Measurements from ENCODE around the gene POLN.
"Not testable (repeated sequence)": the region's sequence is repeated elsewhere in the genome, so short reads cannot be mapped to it uniquely, and the experiment has no call there.

POLN gene

GRCh38 chr4:2041239-2042130, 200.4 kb downstream of the POLN start:
- DNase-seq (ENCODE audit: low read depth): peak; percentile 84

DNA sequence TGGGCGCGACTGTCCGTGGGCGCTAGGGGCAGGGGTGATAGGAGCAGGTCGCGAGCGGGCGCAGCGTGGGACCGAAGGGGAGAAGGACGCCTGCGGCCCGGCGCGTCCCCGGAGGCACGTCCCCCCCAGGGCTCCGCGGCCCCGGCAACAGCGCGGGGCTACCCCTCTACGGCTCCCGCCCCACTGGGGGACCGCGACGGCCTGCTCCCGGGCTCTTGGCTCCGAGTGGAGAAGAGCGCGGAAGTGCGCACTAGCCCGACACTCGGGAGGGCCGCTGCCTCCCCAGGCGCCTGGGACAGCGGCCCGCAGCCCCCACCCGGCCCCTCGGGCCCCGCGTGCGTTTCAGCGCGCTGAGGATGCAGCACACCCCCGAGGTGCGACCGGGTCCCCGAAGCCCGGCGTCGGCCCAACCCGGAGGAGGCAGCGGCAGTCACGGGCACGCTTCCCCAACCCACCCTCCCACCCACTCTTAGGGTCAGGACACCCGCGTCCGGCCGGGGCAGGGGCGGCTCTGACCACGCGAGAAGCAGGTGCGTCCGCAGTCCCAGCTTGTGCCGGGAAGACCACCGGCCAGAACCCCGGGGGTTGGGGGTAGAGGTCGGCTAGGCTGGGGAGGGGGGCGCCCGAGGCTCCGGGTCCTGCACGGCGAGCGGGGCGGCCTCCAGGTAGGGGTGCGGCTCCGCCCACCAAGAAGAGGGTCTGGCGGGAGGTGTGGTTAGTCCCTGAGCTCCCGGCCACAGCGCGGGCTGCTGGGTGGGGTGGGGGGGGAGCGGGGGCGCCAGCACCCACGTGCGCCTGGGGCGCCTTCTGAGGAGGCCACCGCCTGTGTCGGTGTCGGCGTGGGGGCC, 201.3 kb downstream of the POLN start:
- DNase-seq (ENCODE audit: low read depth): no peak

DNA sequence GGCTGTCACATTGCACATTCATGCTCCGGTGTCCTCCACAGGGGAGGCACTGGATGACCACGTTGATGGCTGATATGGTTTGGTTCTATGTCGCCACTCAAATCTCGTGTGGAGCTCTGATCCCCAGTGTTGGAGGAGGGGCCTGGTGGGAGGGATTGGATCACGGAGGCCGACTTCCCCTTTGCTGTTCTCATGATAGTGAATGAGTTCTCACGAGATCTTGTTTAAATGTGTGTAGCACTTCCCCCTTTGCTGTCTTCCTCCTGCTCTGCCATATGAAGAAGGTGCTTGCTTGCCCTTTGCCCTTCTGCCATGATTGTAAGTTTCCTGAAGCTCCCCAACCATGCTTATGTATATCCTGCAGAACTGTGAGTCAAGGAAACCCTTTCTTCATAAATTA, 205.1 kb downstream of the POLN start:
- no peak for DNase-seq (ENCODE audit: low read depth)

GRCh38 chr4:2036327-2036726, 205.6 kb downstream of the POLN start:
- no peak for DNase-seq (ENCODE audit: low read depth)

- DNase-seq (ENCODE audit: low read depth): not testable (repeated sequence)
Observed at GRCh38 chr4:2031161-2031560, 210.8 kb downstream of the POLN start.

- DNase-seq (ENCODE audit: low read depth): not testable (repeated sequence)
Observed at GRCh38 chr4:2027120-2027519, 214.8 kb downstream of the POLN start.

DNA sequence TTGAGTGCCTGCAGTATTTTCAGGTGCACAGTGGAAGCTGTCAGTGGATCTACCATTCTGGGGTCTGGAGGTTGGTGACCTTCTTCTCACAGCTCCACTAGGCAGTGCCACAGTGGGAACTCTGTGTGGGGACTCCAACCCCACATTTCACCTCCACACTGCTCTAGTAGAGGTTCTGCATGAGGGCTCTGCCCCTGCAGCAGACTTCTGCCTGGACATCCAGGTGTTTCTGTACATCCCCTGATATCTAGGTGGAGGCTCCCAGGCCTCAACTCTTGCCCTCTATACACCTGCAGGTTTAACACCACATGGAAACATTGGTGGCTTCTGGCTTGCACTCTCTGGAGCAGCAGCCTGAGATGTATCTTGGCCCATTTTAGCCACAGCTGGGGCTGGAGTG, 216.1 kb downstream of the POLN start:
- DNase-seq (ENCODE audit: low read depth): no peak

DNA sequence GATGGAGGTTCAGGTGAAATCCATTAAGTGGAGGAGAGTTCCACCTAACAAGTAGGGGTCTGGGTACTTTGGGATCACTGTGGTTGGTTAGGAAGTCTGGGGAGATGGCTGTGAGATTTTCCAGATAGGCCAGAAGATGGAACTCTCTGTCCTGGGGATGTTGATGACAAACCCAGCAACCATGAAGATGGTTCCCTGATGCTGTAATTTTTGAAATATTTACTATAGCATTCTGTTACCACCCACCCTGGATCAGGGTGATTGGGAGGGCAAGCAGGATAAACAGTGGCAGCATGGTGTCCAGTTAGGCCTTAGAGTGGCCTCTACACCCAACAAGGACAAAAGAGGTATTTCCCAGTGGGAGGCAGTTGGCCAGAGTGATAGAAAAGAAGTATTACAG, 217.2 kb downstream of the POLN start:
- DNase-seq (ENCODE audit: low read depth): no peak

Measured in ELR (cell line).